ENCODE results near the gene COPS4.

DNA sequence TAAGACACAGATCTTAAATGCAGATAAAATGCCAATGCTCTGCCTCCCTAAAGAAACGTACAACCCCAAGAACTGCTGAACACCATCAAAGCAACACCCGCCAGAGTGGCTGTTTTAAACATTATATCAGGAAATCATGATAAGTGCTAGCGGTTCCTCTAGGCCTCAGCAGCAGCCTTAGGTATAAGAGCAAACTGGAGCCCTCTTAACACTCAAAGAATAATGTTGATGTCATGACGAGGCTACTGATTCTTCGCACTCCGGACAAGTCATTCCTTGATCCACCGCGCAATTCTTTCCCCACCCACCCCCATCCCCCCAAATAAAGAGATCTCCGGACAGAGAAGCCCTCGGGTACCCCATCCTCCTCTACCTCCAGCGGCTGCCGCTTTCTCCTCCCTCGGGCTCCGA lies 24.9 kb upstream of the COPS4 start:
- TF ChIP-seq FOXK2 (IDR thresholded peaks at IDR 0.05) (no peak), NFRKB (IDR thresholded peaks at IDR 0.05) (no peak), SP1 (IDR thresholded peaks at IDR 0.05) (no peak), FOXM1 (IDR thresholded peaks at IDR 0.05; ENCODE audit: borderline replicate concordance) (no peak), FOXA1 (IDR thresholded peaks at IDR 0.05) (no peak), SUZ12 (IDR thresholded peaks at IDR 0.05) (no peak), ZNF384 (IDR thresholded peaks at IDR 0.05) (no peak), BHLHE40 (IDR thresholded peaks at IDR 0.05; ENCODE audit: borderline replicate concordance) (no peak), HDGF (IDR thresholded peaks at IDR 0.05; ENCODE audit: borderline replicate concordance) (no peak), ARNT (IDR thresholded peaks at IDR 0.05) (no peak), L3MBTL2 (conservative IDR thresholded peaks at IDR 0.05) (no peak), TARDBP (IDR thresholded peaks at IDR 0.05) (no peak), ELF4 (IDR thresholded peaks at IDR 0.05) (no peak)
- TF ChIP-seq, protein P1, sequence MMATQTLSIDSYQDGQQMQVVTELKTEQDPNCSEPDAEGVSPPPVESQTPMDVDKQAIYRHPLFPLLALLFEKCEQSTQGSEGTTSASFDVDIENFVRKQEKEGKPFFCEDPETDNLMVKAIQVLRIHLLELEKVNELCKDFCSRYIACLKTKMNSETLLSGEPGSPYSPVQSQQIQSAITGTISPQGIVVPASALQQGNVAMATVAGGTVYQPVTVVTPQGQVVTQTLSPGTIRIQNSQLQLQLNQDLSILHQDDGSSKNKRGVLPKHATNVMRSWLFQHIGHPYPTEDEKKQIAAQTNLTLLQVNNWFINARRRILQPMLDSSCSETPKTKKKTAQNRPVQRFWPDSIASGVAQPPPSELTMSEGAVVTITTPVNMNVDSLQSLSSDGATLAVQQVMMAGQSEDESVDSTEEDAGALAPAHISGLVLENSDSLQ (IDR thresholded peaks at IDR 0.05), result no peak
